Fibroblast of gingiva (primary cell): ENCODE data around the gene BANK1.
A peak's percentile ranks its signal among the peaks of the same experiment; 100 is the strongest.

Experiments used
- DNase-seq: peaks from one replicate; pipeline ENCODE4 v3.0.0-alpha.2; 2011; ENCODE audit warnings: low read depth

BANK1 gene

DNA sequence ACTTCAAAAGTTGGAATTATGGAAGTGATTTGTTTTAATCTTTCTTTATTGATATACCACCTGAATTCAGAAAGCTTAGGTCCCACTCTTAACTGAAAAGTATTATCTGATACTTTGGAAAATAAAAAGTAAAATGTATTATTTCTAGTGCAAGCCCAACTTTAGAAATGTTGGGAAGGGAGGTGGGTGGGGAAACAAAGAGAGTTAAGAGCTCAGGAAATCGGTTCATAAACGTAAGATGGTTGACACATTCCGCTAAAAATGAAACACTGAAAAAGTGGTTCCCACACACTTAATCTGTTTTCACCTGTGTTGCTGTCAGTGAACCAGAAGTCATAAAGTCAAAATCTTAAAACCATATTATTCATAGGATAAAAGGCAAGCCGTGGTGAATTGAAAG is 237.4 kb downstream of the BANK1 start:
- DNase-seq = no peak

GRCh38 chr4:102031406-102031805 is 240.9 kb downstream of the BANK1 start:
- DNase-seq = no peak

DNA sequence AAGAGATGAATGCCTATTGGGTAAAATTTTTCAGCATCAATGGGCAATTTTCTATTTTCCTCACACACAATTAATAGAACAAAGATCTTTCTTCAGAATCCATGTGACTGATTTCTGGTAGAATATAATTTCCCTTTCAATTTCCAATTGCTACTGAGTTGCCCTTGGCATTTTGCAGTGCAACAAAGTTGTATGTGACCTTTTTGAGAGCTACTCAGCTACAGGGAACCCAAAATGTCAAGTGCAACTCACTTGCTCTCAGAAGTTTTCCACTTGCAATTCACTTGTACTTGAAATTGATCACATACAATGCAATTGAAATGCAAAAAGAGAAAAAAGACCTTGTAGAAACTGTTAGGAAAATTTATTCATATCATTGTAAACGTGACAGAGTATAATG is 245.5 kb downstream of the BANK1 start:
- no peak for DNase-seq

GRCh38 chr4:102036619-102037376 is 246.3 kb downstream of the BANK1 start:
- DNase-seq = peak; percentile 65

DNA sequence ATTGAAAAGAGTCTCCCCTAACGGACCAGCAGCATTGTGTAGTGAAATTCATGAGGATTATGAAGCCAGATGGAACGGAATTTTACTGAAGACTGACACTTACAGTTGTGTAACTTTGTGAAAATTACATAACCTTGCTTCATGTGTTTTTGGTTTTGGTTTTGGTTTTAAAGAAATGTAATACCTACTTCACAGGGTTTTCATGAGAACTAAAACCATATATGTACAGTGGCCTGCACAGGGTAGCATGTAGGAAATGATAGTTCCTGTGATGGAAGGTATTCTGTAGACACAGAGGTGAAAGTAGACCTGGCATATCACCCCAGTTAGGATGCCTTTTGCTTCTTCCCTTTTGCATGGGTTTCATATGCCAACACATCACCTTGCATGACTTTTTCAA is 247.0 kb downstream of the BANK1 start:
- DNase-seq = no peak

DNA sequence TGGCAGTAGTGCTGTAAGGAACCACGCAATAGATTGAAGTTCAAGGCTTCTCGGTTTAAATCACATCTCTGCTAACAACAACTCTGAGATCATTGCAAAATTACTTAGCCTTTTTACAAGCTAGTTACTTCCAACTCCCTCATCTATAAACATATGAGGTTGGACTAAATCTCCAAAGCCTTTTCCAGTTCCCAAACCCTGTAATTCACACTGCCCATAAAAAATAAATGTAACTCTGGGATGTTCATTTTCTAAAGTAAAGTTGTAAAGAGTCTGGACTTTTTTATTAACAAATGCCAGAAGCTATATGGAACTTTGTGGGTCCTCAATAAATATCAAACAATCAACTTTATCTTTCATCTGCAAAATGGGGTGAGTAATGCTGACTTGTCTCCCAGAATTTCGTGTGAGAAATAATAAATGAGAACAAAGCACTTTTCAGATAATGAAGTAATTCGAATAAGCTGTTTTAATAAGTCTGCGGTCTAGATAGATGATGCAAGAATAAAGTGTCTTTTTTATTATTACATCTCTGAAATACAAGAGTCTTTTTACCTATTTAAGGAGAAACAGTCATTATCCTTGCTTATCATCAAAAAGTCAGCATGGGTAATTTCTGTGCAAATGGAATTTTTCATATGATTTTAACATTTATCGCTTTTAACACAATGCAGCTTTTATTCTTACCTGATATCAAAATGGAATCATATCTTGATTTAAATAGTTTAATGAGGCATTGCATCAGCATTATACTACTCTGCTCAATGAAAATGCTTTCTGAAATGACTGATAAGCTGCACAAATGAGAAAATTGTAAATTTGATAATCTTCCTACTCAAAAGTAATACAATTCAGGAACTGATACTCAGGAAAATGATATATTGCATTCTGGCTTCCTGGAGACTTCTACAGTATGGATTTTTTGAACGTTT is 252.6 kb downstream of the BANK1 start:
- DNase-seq = no peak

GRCh38 chr4:102047616-102048015 is 257.1 kb downstream of the BANK1 start:
- no peak for DNase-seq

DNA sequence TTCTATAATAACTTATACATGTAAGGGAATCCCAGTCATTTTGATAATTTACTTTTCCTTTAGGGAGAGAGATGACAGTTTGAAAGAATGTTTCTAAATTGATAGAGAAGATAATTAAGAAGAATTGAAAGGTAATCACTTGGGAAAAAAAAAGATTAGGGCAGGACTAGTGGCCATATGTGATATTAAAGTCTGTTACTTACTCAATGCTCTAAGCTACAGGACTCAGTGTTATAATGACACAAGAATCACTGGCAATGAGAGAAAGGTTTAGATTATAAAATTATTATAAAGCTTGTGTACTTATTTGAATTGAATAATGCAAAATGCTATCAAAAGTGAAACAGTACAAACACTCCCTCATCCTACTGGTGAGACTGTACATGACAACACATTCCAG is 265.3 kb downstream of the BANK1 start:
- DNase-seq = no peak

- DNase-seq = no peak
Observed at GRCh38 chr4:102057122-102057521, 266.6 kb downstream of the BANK1 start.

- no peak for DNase-seq
Observed at GRCh38 chr4:102061133-102061532, 270.6 kb downstream of the BANK1 start.

DNA sequence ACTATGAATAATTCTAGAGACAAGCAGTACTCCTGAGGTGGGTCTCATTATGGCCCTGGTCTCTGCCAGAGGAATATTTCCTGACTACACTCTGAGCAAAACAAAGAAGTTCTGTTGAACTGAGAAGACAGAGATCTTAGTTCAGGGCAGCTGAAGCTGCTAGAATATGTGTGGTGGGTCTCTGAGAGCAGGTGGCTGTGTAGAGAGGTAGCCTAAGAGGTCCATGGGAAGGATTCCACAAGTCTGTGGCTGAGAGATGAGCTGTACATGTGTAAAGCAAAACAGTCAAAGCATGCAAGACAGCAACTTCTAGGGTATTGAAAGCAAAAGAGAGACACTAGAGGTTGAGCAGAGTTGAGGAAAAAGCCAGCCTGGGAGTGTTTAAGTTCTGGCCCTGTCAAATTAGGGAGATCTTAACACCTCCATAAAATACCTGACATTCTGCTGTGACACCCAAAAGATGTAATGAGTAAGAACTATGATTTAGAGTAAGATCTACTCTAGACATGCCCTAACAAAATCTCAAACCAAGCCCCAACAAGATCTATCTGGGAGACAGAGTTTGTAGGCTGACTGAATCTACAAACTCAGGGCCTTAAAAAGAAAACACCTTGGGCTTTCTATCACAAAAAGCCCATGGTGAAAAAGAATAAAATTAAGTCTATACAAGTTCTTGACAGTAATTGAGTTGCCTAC is 274.4 kb downstream of the BANK1 start:
- no peak for DNase-seq

- DNase-seq = peak; percentile 6
Observed at GRCh38 chr4:102076622-102077021, 286.1 kb downstream of the BANK1 start.

DNA sequence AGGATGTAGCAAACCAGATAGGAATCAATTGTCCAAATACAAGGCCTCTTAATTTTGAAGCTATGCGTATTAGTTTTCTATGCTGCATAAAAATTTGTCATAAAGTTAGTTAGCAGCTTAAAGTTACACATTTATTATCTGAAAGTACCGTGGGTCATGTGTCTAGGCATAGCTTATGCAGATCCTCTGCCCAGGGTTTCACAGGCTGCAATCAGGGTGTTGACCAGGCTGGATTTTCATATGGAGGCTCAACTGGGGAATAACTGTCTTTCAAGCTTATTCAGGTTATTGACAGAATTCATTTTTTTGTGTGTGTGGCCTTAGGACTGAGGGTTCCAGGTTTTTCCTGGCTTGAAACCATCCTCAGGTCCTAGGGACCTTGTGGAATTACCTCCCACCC is 289.7 kb downstream of the BANK1 start:
- no peak for DNase-seq

DNA sequence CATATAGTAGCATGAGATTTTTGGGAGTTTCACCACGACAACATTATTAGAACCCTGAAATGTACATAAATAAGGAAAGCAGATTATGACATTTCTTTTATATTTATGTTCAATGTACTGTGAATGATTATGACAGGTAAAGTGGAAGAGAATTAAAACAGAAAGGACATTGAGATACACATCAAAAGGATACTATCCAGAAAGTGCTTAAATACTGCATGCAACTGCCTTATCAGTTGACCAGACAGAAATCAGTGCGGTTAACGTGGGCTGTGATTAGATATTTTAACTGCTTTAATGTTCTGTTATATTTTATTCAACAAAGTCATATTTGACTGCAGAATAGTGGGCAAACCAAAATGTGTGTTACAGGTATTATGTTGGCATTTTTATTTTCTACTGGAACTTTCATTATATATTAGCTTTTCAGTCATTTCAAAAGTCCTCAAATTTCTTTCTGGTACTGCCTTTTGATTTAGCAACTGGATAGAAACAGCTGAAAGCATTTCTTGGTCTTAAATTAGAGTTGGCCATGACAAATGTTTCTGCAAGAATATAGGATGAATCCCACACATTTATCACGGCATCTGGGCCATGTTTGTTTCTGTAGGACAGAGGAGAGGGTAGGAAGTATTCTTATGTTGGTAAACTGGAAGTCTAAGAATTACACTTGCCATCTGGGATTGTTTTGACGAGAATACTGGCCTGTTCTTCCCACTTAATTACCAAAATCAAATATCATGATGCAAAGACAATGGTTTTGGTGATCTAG is 299.5 kb downstream of the BANK1 start:
- DNase-seq = no peak

GRCh38 chr4:102091656-102092055 is 301.1 kb downstream of the BANK1 start:
- DNase-seq = no peak

GRCh38 chr4:102094481-102094880 is 304.0 kb downstream of the BANK1 start:
- DNase-seq = no peak

GRCh38 chr4:102103368-102103767 is 312.8 kb downstream of the BANK1 start:
- no peak for DNase-seq

GRCh38 chr4:102104278-102104677 is 313.7 kb downstream of the BANK1 start:
- DNase-seq = no peak

DNA sequence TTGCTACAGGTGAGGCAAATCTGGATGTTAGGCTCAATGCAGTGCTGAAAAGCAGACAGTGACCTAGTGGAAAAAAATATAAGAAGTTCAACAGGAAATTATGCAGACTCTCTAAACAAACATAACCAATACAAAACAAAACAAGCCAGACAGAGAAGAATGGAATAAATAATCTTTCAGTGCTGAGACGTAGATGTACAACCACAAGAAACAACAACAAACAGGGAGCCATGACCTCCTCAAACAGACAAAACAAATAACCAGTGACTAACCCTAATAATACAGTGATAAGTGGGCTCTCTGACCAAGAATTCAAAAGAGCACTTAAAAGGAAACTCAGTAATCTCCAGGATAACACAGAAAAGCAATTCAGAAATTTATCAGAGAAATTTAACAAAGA is 315.5 kb downstream of the BANK1 start:
- no peak for DNase-seq

GRCh38 chr4:102114118-102114630 is 323.6 kb downstream of the BANK1 start:
- no peak for DNase-seq

GRCh38 chr4:102116121-102116520 is 325.6 kb downstream of the BANK1 start:
- no peak for DNase-seq

DNA sequence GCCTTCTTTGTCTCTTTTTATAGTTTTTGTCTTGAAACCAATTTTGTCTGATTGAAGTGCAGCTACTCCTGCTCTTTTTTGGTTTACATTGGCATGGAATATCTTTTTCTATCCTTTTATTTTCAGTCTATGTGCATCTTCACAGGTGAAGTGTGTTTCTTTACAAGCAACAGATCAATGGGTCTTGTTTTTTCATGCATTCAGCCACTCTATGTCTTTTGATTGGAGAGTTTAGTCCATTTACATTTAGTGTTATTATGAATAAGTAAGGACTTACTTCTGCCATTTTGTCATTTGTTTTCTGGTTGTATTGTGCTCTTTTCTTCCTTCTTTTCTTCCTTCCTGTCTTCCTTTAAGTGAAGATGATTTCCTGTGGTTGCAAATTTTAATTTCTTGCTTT is 330.3 kb downstream of the BANK1 start:
- DNase-seq = no peak
